Measurements from ENCODE around the gene EYS.

- TF ChIP-seq, protein P1, sequence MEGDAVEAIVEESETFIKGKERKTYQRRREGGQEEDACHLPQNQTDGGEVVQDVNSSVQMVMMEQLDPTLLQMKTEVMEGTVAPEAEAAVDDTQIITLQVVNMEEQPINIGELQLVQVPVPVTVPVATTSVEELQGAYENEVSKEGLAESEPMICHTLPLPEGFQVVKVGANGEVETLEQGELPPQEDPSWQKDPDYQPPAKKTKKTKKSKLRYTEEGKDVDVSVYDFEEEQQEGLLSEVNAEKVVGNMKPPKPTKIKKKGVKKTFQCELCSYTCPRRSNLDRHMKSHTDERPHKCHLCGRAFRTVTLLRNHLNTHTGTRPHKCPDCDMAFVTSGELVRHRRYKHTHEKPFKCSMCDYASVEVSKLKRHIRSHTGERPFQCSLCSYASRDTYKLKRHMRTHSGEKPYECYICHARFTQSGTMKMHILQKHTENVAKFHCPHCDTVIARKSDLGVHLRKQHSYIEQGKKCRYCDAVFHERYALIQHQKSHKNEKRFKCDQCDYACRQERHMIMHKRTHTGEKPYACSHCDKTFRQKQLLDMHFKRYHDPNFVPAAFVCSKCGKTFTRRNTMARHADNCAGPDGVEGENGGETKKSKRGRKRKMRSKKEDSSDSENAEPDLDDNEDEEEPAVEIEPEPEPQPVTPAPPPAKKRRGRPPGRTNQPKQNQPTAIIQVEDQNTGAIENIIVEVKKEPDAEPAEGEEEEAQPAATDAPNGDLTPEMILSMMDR (IDR thresholded peaks at IDR 0.05) = no peak
- TF ChIP-seq POLR2A (IDR thresholded peaks at IDR 0.05) (no peak), POLR2AphosphoS5 (IDR thresholded peaks at IDR 0.05) (no peak)
These were observed 5.7 kb downstream of the EYS start for GRCh38 chr6:65701325-65701724.
